Measurements from ENCODE around the gene TMEM270.
"Not testable (repeated sequence)": the region's sequence is repeated elsewhere in the genome, so short reads cannot be mapped to it uniquely, and the experiment has no call there.

Gene TMEM270

GRCh38 chr7:73860859-73861258 lies at the start of gene TMEM270:
TSS of gene TMEM270 (plus strand) at chr7:73861159. CDS start at chr7:73861195, 36 bp downstream.
- DNase-seq (ENCODE audit: low spot score): no peak

- DNase-seq (ENCODE audit: low spot score): no peak
These were observed 49.2 kb upstream of the TMEM270 start for GRCh38 chr7:73811760-73812168.

DNA sequence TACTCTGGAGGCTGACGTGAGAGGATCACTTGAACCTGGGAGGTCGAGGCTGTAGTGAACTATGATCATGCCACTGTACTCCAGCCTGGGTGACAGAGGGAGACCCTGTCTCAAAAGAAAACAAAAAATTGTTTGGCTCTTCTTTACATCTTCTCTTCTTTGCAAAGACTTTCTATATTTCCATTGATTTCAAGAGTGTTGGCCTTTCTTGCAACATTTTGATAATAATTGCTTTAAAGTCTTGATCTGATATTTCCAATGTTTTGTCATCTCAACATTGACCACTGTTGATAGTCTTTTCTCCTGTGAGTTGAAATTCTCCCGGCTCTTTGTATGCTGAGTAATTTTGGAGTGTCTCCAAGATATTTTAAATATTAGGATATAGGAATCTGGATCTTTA lies 48.0 kb upstream of the TMEM270 start:
- no peak for DNase-seq (ENCODE audit: low spot score)

DNA sequence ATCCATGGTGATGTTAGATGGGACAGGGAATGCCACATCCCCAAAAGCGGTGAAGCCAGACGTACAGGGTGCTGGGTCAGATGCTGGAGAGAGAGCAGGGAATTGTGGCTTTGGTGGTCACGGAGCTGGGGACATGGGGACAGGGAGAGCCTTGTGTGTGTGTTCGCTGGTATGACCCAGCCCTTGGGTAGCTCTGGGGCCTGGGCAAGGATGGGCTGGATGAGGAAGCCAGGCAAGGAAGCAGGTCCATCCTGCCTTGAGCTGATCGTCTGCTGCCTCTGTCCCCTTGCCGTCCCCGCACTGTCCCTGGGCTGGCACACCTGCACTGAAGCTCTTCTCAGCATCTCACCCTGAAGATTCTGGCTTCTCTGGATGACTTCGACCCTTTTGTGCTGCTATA lies 45.5 kb upstream of the TMEM270 start:
- no peak for DNase-seq (ENCODE audit: low spot score)

- no peak for DNase-seq (ENCODE audit: low spot score)
These were observed 43.8 kb upstream of the TMEM270 start for GRCh38 chr7:73817121-73817520.

DNA sequence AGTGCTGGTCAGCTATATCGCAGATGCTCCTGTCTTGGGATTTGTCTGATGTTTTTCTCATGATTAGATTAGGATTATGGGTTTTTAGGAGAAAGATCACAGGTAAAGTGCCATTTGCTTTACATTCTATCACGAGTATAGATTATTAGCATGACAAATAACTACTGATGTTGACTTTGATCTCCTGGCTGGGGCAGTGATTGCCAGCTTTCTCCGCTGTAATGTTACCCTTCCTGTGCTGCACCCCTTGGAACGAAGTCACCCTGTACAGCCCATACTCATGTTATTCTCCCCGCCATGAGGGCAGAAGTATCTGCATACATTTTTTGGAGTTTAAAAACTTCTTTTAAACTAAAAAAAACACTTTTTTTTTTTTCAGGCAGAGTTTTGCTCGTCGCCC lies 40.9 kb upstream of the TMEM270 start:
- DNase-seq (ENCODE audit: low spot score): no peak

DNA sequence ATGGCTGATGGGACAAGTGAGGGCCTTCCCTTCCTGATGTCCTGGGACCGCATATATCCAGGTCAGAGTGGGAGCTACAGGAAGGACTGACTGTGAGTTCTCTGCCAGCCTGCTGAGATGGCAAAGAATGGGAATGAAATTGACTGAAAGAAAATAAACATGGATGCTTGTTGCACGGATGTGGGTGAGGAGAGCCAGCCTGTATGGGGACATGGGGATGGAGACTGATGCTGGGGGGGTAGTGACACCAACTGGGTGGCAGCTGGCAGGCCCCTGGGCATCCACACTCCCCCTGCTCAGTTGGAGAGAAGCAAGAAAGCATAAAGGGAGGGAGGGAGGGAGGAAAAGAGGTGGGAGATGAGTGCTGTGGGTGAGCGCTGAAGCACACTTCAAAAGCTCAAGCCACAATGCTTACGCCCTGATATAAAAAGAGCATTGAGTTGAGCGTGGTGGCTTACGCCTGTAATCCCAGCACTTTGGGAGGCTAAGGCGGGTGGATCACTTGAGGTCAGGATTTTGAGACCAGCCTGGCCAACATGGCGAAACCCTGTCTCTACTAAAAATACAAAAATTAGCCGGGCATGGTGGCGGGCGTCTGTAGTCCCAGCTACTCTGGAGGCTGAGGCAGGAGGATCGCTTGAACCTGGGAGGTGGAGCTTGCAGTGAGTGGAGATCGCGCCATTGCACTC lies 39.2 kb upstream of the TMEM270 start:
- not testable (repeated sequence) for DNase-seq (ENCODE audit: low spot score)

GRCh38 chr7:73822319-73823173 lies 38.4 kb upstream of the TMEM270 start:
- DNase-seq (ENCODE audit: low spot score): no peak

DNA sequence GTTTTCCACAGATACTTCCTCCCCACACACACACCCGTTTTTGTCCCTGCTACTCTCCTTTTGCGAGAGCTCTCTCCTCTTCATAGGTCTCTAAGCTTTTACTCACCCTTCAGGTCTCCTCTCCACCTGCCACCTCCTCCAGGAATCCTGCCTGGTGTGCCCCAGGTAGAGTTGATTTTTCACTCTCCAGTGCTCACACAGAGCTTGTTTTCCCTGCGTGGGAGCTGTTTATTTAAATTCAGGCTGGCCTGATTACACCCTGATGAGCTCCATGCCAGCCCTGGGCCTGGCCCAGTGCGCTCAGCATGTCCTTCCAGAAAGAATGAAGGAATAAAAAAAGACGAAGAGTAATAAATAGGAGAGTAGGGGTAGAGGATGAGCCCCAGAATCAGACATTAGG lies 37.7 kb upstream of the TMEM270 start:
- no peak for DNase-seq (ENCODE audit: low spot score)

GRCh38 chr7:73823873-73824592 lies 36.9 kb upstream of the TMEM270 start:
- no peak for DNase-seq (ENCODE audit: low spot score)

DNA sequence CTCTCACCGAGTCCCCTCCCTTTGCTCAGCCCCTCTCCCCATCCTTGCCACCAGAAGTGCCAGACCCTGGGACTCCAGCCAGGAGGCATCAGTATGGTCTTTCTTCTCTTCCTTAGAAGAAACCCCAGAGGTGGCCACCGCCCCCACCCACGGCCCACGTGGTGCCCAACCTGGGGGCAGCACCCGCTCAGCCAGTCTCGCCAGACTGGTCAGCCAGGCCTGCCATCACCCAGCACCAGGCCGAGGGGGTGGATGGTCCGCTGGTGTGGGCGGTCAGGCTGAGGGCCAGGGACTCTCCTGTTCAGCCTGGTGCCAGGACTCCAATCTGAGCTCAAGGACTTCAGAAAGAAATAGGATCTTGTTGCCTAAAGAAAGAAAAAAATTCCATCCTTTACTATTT lies 36.0 kb upstream of the TMEM270 start:
- no peak for DNase-seq (ENCODE audit: low spot score)

DNA sequence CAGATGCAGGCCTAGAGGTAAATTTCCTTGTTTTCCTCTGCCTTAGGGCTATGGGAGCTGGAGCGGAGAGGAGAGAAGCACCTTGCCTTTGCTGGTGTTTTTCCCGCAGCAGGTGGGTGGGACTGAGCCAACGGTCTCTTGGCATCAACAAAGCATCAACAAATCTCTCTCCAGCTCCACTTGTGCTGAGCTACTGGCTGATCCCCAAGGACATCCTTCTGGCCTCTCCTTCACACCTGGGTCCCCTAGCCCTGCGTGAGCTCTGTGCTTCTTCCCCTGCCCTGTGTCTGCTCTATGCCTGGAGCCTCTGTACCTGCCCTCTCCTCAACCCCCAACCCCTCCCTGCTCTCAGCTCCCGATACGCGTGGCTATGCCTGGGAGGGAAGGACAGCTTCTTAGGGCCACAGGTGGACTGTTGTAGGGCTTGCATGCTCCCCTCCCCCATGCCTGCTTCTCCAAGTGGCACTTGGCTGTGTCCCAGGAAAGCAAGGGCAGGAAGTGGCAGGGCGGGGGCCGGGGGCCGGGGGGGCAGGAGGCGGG lies 33.3 kb upstream of the TMEM270 start:
- no peak for DNase-seq (ENCODE audit: low spot score)

- no peak for DNase-seq (ENCODE audit: low spot score)
These were observed 32.7 kb upstream of the TMEM270 start for GRCh38 chr7:73828107-73828803.

- no peak for DNase-seq (ENCODE audit: low spot score)
These were observed 32.0 kb upstream of the TMEM270 start for GRCh38 chr7:73828972-73829371.

- no peak for DNase-seq (ENCODE audit: low spot score)
These were observed 31.5 kb upstream of the TMEM270 start for GRCh38 chr7:73829505-73829904.

DNA sequence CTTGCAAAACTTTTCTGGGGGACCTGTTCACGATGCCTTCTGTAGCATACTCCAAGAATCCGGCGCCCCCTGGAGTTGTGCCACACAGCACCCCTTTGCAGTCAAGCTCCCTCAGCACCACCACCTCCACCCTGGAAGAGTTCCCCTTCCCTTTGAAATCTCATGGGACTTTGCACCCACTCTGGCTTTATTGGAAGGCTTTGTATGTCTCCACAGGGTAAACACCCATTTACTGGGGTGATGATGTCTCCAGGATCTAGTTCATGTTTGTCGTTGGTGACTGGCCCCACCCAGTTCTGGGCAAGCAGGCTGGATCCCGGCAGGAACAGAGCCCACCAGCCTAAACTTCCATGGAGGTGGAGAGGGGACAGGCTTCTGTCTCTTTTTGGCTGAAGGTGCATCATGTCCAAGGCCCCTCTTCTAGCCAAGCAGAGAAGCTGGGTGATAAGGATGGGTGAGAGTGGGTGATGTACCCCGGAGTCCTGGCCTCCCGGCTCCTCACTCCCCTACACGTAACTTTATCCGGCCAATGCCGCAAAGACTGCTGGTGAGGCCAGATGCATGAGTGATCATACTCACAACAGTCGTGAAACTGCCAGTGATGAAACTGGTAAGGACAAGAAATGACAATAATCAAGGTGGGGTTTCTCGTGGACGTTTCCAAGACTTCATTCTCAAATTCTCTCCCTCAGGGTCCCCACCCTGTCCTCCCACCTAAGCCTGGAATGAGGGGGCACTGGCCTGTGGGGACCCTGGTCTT lies 30.9 kb upstream of the TMEM270 start:
- DNase-seq (ENCODE audit: low spot score): no peak

GRCh38 chr7:73830681-73831583 lies 30.0 kb upstream of the TMEM270 start, which contains the start of gene CLDN4:
TSS of gene CLDN4 (plus strand) at chr7:73830996. CDS start at chr7:73831202, 206 bp downstream.
- DNase-seq (ENCODE audit: low spot score): no peak

DNA sequence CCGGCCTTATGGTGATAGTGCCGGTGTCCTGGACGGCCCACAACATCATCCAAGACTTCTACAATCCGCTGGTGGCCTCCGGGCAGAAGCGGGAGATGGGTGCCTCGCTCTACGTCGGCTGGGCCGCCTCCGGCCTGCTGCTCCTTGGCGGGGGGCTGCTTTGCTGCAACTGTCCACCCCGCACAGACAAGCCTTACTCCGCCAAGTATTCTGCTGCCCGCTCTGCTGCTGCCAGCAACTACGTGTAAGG lies 29.4 kb upstream of the TMEM270 start:
- DNase-seq (ENCODE audit: low spot score): no peak

GRCh38 chr7:73831834-73832651 lies 28.9 kb upstream of the TMEM270 start:
- DNase-seq (ENCODE audit: low spot score): no peak
